Endothelial cell of umbilical vein (primary cell): ENCODE data around the gene RAB31.

ENCODE experiments used
- CTCF ChIP-seq, 2 donors: IDR thresholded peaks; 1 replicate in 1 of 2; 2 replicates in 1 of 2; pipeline ENCODE4 v1.5.1; 2011; ENCODE audit warnings: low read length in 2 of 2, mild to moderate bottlenecking in 2 of 2, moderate library complexity in 2 of 2, control low read depth in 1 of 2, inconsistent platforms in 1 of 2, low read depth in 1 of 2; ENCODE audit not compliant: insufficient read depth in 1 of 2; ENCODE audit errors: extremely low read depth in 1 of 2
- EZH2 ChIP-seq: IDR thresholded peaks from 2 replicates; pipeline ENCODE4 v1.6.1; 2012; ENCODE audit warnings: borderline replicate concordance, low read depth, mild to moderate bottlenecking, moderate library complexity, low read length, inconsistent platforms; ENCODE audit not compliant: severe bottlenecking
- GATA2 ChIP-seq: IDR thresholded peaks from 2 replicates; pipeline ENCODE4 v1.7.0; 2011; ENCODE audit warnings: low read depth, mild to moderate bottlenecking, moderate library complexity, mixed read lengths, low read length; ENCODE audit not compliant: insufficient read length, insufficient read depth
- MYC ChIP-seq: IDR thresholded peaks from one replicate; pipeline ENCODE4 v1.6.1; 2011; ENCODE audit warnings: mild to moderate bottlenecking, low read depth, low read length
- POLR2A ChIP-seq: IDR thresholded peaks from 2 replicates; pipeline ENCODE4 v1.6.1; 2012; ENCODE audit warnings: low read depth, mild to moderate bottlenecking, control low read depth, low read length
- POLR2AphosphoS5 ChIP-seq: IDR thresholded peaks from 2 replicates; pipeline ENCODE4 v1.6.1; 2012; ENCODE audit warnings: low read depth, mild to moderate bottlenecking, control low read depth, low read length, moderate library complexity; ENCODE audit not compliant: insufficient read depth

GRCh38 chr18:9817725-9818422 is 109.8 kb downstream of the RAB31 start:
- TF ChIP-seq CTCF (IDR thresholded peaks at IDR 0.05; ENCODE audit: extremely low read depth in 1 of 2, insufficient read depth in 1 of 2, low read depth in 1 of 2, low read length in 2 of 2) (no peak), POLR2AphosphoS5 (no peak), EZH2 (no peak), POLR2A (no peak), GATA2 (no peak), MYC (no peak)
